ENCODE data around the gene TESPA1. TPM values are rescaled to one million over a fixed set of nuclear protein-coding genes. Genes with fewer than 3 reads are reported as not detected.

Gene TESPA1
- total and polyA plus RNA-seq, 4 donors = 0.73 to 3.1 (median 1.7) TPM

DNA sequence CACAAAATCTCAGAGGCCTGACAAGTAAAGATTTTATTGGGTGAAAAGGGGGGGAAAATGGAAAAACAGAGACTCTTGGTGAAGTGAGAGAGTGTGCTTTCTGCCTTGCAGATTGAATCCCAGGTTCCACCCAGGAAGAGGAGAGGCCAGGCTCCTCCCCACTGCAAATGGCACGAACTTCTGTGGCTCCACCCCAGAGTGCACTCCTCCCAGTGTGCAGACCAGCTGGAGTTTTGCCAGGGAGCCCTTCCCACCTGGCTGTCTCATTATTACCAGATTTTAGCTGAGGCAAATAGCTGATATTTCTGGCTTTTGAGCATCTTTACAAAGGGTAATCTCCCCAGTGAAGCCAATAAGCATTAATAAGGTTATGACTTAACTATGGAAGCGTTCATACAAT lies 51.9 kb downstream of the TESPA1 start:
- 61 to 81% methylated on average over 2 of the region's 2 CpGs for WGBS, 2 donors
- DNase-seq (no peak), ATAC-seq (ENCODE audit: insufficient read depth, low FRiP score) (no peak)
- H3K36me3 ChIP-seq (ENCODE audit: control insufficient read depth in 4 of 4, insufficient read depth in 4 of 4, low read length in 4 of 4) = no peaks in the 10 kb centered on the region
- TF ChIP-seq, protein P1, sequence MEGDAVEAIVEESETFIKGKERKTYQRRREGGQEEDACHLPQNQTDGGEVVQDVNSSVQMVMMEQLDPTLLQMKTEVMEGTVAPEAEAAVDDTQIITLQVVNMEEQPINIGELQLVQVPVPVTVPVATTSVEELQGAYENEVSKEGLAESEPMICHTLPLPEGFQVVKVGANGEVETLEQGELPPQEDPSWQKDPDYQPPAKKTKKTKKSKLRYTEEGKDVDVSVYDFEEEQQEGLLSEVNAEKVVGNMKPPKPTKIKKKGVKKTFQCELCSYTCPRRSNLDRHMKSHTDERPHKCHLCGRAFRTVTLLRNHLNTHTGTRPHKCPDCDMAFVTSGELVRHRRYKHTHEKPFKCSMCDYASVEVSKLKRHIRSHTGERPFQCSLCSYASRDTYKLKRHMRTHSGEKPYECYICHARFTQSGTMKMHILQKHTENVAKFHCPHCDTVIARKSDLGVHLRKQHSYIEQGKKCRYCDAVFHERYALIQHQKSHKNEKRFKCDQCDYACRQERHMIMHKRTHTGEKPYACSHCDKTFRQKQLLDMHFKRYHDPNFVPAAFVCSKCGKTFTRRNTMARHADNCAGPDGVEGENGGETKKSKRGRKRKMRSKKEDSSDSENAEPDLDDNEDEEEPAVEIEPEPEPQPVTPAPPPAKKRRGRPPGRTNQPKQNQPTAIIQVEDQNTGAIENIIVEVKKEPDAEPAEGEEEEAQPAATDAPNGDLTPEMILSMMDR (IDR thresholded peaks at IDR 0.05; ENCODE audit: control extremely low read depth, extremely low read depth) = no peak
- H3K4me1 ChIP-seq (ENCODE audit: control insufficient read depth in 5 of 5, insufficient read depth in 5 of 5, low read length in 5 of 5) = peaks cover 0 to 1% (median 0%) of the 10 kb centered on the region in 5 donors
- no peak overlapping the region for H3K9ac ChIP-seq (ENCODE audit: insufficient read depth in 1 of 2, low read length in 2 of 2)
- no peak overlapping the region for H3K27ac ChIP-seq (ENCODE audit: low read depth in 1 of 2, low read length in 1 of 2)
- H3K27me3 ChIP-seq (ENCODE audit: control insufficient read depth in 3 of 3, insufficient read depth in 3 of 3, low read length in 2 of 3) = no peaks in the 10 kb centered on the region
- H3K4me3 ChIP-seq = no peak overlapping the region
- H3K9me3 ChIP-seq (ENCODE audit: control insufficient read depth in 4 of 4, insufficient read depth in 3 of 4, low read length in 3 of 4) = peaks cover 0 to 6% (median 1%) of the 10 kb centered on the region in 4 donors

DNA sequence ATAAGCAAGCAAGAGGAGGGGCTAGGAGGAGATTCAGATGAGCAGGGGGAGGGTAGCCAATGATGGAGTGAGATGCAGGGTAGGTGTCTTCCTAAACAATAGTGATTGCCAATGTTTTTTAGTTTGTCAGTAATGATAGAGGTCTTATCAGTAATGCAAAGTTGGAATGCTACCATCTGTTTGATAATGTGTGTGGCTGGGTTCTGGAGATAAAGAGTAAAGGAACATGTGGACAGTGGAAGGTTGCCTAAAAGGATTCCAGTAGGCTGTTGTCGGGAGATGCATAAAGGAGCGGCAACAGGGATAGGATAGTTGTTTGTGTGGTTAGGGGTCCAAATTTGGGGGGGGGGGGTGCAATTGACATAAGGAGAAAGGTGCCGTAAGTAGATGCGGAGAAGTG lies 52.5 kb downstream of the TESPA1 start:
- TF ChIP-seq, protein P1 (IDR thresholded peaks at IDR 0.05; ENCODE audit: control extremely low read depth, extremely low read depth) = no peak
- no peaks in the 10 kb centered on the region for H3K36me3 ChIP-seq (ENCODE audit: control insufficient read depth in 4 of 4, insufficient read depth in 4 of 4, low read length in 4 of 4)
- H3K9ac ChIP-seq (ENCODE audit: insufficient read depth in 1 of 2, low read length in 2 of 2) = no peak overlapping the region
- no peak overlapping the region for H3K4me3 ChIP-seq
- H3K27ac ChIP-seq (ENCODE audit: low read depth in 1 of 2, low read length in 1 of 2) = no peak overlapping the region
- DNase-seq (no peak), ATAC-seq (ENCODE audit: insufficient read depth, low FRiP score) (no peak)
- H3K9me3 ChIP-seq (ENCODE audit: control insufficient read depth in 4 of 4, insufficient read depth in 3 of 4, low read length in 3 of 4) = peaks cover 0 to 6% (median 1%) of the 10 kb centered on the region in 4 donors
- peaks cover 0 to 1% (median 0%) of the 10 kb centered on the region in 5 donors for H3K4me1 ChIP-seq (ENCODE audit: control insufficient read depth in 5 of 5, insufficient read depth in 5 of 5, low read length in 5 of 5)
- no peaks in the 10 kb centered on the region for H3K27me3 ChIP-seq (ENCODE audit: control insufficient read depth in 3 of 3, insufficient read depth in 3 of 3, low read length in 2 of 3)
- 95 to 97% methylated on average over 4 of the region's 4 CpGs for WGBS, 2 donors

DNA sequence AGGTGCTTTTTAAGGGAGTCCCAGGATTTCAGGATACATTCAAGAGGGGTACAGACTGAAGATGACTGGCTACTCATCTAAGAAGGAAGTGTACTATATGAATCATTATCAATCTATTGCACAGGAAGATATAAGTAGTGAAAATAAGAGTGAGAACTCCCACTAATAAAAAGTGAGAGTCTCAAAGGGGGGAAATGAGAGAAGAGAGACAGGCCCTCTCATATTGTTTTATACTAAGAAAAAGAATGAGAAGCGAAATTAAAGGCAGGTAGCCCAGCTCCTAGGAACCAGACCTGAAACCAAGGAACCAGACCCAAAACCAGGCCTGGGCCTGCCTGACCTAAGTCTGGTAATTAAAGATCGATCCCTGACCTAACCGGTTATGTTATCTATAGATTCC lies 54.6 kb downstream of the TESPA1 start:
- Histone ChIP-seq H3K9me3 (ENCODE audit: control insufficient read depth in 4 of 4, insufficient read depth in 3 of 4, low read length in 3 of 4) (peaks cover 0 to 6% (median 2%) of the 10 kb centered on the region in 4 donors), H3K9ac (ENCODE audit: insufficient read depth in 1 of 2, low read length in 2 of 2) (no peak overlapping the region), H3K27ac (ENCODE audit: low read depth in 1 of 2, low read length in 1 of 2) (no peak overlapping the region), H3K4me3 (no peak overlapping the region), H3K4me1 (ENCODE audit: control insufficient read depth in 5 of 5, insufficient read depth in 5 of 5, low read length in 5 of 5) (peaks cover 0 to 1% (median 0%) of the 10 kb centered on the region in 5 donors), H3K27me3 (ENCODE audit: control insufficient read depth in 3 of 3, insufficient read depth in 3 of 3, low read length in 2 of 3) (no peaks in the 10 kb centered on the region), H3K36me3 (ENCODE audit: control insufficient read depth in 4 of 4, insufficient read depth in 4 of 4, low read length in 4 of 4) (no peaks in the 10 kb centered on the region)
- ATAC-seq (ENCODE audit: insufficient read depth, low FRiP score) (no peak), DNase-seq (no peak)
- WGBS, 2 donors = 65 to 83% methylated on average over 3 of the region's 3 CpGs
- TF ChIP-seq, protein P1 (IDR thresholded peaks at IDR 0.05; ENCODE audit: control extremely low read depth, extremely low read depth) = no peak

DNA sequence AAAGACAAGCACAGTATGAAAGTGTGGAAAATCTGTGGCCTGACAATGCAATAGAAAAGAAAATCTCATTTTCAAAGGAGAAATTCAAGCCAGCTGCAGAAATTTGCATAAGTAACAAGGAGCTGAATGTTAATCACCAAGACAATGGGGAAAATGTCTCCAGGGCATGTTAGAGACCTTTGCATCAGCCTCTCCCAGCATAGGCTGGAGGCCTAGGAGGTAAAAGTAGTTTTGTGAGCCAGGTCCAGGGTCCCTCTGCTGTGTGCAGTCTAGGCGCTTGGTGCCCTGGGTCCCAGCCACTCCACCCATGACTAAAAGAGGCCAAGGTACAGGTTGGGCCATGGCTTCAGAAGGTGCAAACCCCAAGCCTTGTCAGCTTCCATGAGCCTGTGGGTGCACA lies 58.3 kb downstream of the TESPA1 start:
- no peak for ATAC-seq (ENCODE audit: insufficient read depth, low FRiP score)
- 93 to 100% methylated on average over 1 of the region's 1 CpG for WGBS, 2 donors
- TF ChIP-seq, protein P1 (IDR thresholded peaks at IDR 0.05; ENCODE audit: control extremely low read depth, extremely low read depth) = no peak

More for the DNA sequence above, 58.3 kb downstream of the TESPA1 start:
- Histone ChIP-seq H3K9me3 (ENCODE audit: control insufficient read depth in 4 of 4, insufficient read depth in 3 of 4, low read length in 3 of 4) (peaks cover 0 to 6% (median 2%) of the 10 kb centered on the region in 4 donors), H3K9ac (ENCODE audit: insufficient read depth in 1 of 2, low read length in 2 of 2) (no peak overlapping the region), H3K4me1 (ENCODE audit: control insufficient read depth in 5 of 5, insufficient read depth in 5 of 5, low read length in 5 of 5) (no peaks in the 10 kb centered on the region), H3K27ac (ENCODE audit: low read depth in 1 of 2, low read length in 1 of 2) (no peak overlapping the region), H3K27me3 (ENCODE audit: control insufficient read depth in 3 of 3, insufficient read depth in 3 of 3, low read length in 2 of 3) (no peaks in the 10 kb centered on the region), H3K4me3 (no peak overlapping the region), H3K36me3 (ENCODE audit: control insufficient read depth in 4 of 4, insufficient read depth in 4 of 4, low read length in 4 of 4) (no peaks in the 10 kb centered on the region)
- DNase-seq = no peak
